Tongue (tissue), 1 donor: ENCODE data around the gene VEPH1. TPM values are rescaled to one million over a fixed set of nuclear protein-coding genes. Genes with fewer than 3 reads are reported as not detected.

ENCODE experiments used
- total RNA-seq: library from RNA; depleted of rRNA; stranded (reverse); fragments of >200 nt; gene quantifications from one replicate; pipeline ENCODE4 v1.2.3, GENCODE V29; 2014

VEPH1 gene
- total RNA-seq, 1 donor from 2014 or later, result 7.8 TPM

Other genes with a start within 250 kb of the VEPH1 start
- gene PTX3, start 66.6 kb downstream of the VEPH1 start, total RNA-seq, result 3.5 TPM